SU-DHL-6 (cell line): ENCODE measurements around the gene ACTN3.
"Not testable (repeated sequence)": the region's sequence is repeated elsewhere in the genome, so short reads cannot be mapped to it uniquely, and the experiment has no call there.

Experiments
- H2AFZ ChIP-seq: fragments of 200-600 bp; sonication (generic); 2 replicates; pipeline ENCODE4 v1.6.1; 2014; ENCODE audit warnings: low read depth, mild to moderate bottlenecking, moderate library complexity, mixed read lengths, antibody characterized with exemption, low read length; ENCODE audit not compliant: severe bottlenecking
- H3F3A ChIP-seq: fragments of 200-600 bp; shearing (Covaris generic); 2 replicates; pipeline ENCODE4 v1.6.0; 2016; ENCODE audit warnings: antibody characterized with exemption, mild to moderate bottlenecking; ENCODE audit not compliant: insufficient read depth
- H3K27ac ChIP-seq: fragments of 200-600 bp; sonication (generic); 2 replicates; pipeline ENCODE4 v1.5.1; 2016; ENCODE audit warnings: low read depth, mild to moderate bottlenecking, low read length, moderate library complexity, mixed read lengths
- H3K27me3 ChIP-seq: fragments of 200-600 bp; sonication (generic), shearing (Covaris generic); 2 replicates; pipeline ENCODE4 v1.6.0; 2014; ENCODE audit warnings: mild to moderate bottlenecking, low read length
- H3K36me3 ChIP-seq: fragments of 200-600 bp; sonication (generic); 2 replicates; pipeline ENCODE4 v1.6.1; 2014; ENCODE audit warnings: mild to moderate bottlenecking, low read length, mixed read lengths
- H3K4me2 ChIP-seq: fragments of 300-600, 200-600 bp; shearing (Covaris generic), sonication (generic); 2 replicates; pipeline ENCODE4 v1.6.0; 2014; ENCODE audit warnings: low read length, low read depth, mild to moderate bottlenecking; ENCODE audit not compliant: poor library complexity, severe bottlenecking
- H3K4me3 ChIP-seq: fragments of 200-600 bp; sonication (generic); 2 replicates; pipeline ENCODE4 v1.5.1; 2014; ENCODE audit warnings: antibody characterized with exemption, low read length, mild to moderate bottlenecking, mixed read lengths; ENCODE audit not compliant: insufficient read depth, poor library complexity, severe bottlenecking
- H3K79me2 ChIP-seq: fragments of 200-600 bp; sonication (generic); 2 replicates; pipeline ENCODE4 v1.6.1; 2014; ENCODE audit warnings: mild to moderate bottlenecking, low read length, moderate library complexity; ENCODE audit not compliant: insufficient read depth
- H3K9ac ChIP-seq: fragments of 200-600 bp; sonication (generic); 2 replicates; pipeline ENCODE4 v1.7.0; 2014; ENCODE audit warnings: mild to moderate bottlenecking, low read length
- H3K9me2 ChIP-seq: fragments of 200-600 bp; sonication (generic); replicated peaks from 2 replicates; pipeline ENCODE4 v1.6.1; 2014; ENCODE audit warnings: low read length; ENCODE audit not compliant: insufficient read depth
- H3K9me3 ChIP-seq: fragments of 200-600 bp; sonication (generic); 2 replicates; pipeline ENCODE4 v1.6.1; 2014; ENCODE audit warnings: low read length, mixed read lengths; ENCODE audit not compliant: insufficient read depth
- H4K20me1 ChIP-seq: fragments of 200-600 bp; sonication (generic); 2 replicates; pipeline ENCODE4 v1.6.1; 2014; ENCODE audit warnings: low read depth, mild to moderate bottlenecking, antibody characterized with exemption, low read length, moderate library complexity, mixed read lengths
- EZH2phosphoT487 ChIP-seq: fragments of 200-600 bp; sonication (generic), shearing (Covaris generic); conservative IDR thresholded peaks from 2 replicates; pipeline ENCODE4 v1.6.1; 2018; ENCODE audit warnings: mild to moderate bottlenecking, antibody characterized with exemption, low read length, moderate library complexity, mixed read lengths
- TF ChIP-seq, protein P1 (sequence below): fragments of 200-600 bp; sonication (generic); IDR thresholded peaks from one replicate; pipeline ENCODE4 v1.5.1; 2017; ENCODE audit warnings: antibody characterized with exemption, mild to moderate bottlenecking, low read length, moderate library complexity; ENCODE audit not compliant: insufficient read depth, poor library complexity, severe bottlenecking

The ACTN3 gene

DNA sequence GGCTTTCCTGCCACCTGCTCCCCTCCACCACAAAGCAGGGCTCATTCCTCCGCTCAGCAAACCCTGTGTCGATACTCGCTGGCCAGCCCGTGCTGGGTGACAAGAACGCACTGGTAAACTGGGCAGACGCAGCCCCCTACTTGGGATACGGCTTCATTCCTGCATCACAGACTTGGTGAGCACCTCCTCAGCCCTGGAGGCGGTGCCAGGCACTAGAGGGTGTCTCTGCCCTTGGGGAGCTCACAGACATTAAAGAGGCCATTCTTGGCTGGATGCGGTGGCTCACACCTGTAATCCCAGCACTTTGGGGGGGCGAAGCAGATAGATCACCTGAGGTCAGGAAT lies 6.9 kb upstream of the ACTN3 start:
- H3K27me3 ChIP-seq: no peaks in the 10 kb centered on the region
- no peak overlapping the region for H3K9ac ChIP-seq
- peaks cover 9% of the 10 kb centered on the region for H3F3A ChIP-seq
- no peaks in the 10 kb centered on the region for H3K79me2 ChIP-seq
- H3K4me3 ChIP-seq: no peak overlapping the region
- H3K9me2 ChIP-seq: no peaks in the 10 kb centered on the region
- no peaks in the 10 kb centered on the region for H3K9me3 ChIP-seq
- no peaks in the 10 kb centered on the region for H3K36me3 ChIP-seq
- H2AFZ ChIP-seq: no peak overlapping the region
- H3K27ac ChIP-seq: no peak overlapping the region
- H4K20me1 ChIP-seq: no peaks in the 10 kb centered on the region
- H3K4me2 ChIP-seq: no peak overlapping the region
- TF ChIP-seq, protein P1, sequence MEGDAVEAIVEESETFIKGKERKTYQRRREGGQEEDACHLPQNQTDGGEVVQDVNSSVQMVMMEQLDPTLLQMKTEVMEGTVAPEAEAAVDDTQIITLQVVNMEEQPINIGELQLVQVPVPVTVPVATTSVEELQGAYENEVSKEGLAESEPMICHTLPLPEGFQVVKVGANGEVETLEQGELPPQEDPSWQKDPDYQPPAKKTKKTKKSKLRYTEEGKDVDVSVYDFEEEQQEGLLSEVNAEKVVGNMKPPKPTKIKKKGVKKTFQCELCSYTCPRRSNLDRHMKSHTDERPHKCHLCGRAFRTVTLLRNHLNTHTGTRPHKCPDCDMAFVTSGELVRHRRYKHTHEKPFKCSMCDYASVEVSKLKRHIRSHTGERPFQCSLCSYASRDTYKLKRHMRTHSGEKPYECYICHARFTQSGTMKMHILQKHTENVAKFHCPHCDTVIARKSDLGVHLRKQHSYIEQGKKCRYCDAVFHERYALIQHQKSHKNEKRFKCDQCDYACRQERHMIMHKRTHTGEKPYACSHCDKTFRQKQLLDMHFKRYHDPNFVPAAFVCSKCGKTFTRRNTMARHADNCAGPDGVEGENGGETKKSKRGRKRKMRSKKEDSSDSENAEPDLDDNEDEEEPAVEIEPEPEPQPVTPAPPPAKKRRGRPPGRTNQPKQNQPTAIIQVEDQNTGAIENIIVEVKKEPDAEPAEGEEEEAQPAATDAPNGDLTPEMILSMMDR: no peak
- no peak for TF ChIP-seq EZH2phosphoT487

DNA sequence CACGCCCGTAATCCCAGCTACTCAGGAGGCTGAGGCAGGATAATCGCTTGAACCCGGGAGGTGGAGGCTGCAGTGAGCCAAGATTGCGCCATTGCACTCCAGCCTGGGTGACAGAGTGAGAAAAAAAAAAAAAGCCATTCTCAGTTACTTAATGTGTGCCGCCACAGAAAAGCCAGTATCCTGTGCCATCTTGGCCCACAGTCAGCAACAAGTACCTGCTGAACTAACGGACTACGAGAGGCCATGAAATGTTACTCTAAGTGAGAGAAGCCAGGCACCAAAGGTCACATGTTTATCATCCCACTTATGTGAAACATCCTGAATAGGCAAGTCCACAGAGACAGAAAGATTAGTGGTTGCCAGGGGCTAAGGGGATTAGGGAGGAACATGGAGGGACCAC lies 6.1 kb upstream of the ACTN3 start:
- not testable (repeated sequence) for H3K27me3 ChIP-seq, H2AFZ ChIP-seq, H3K4me3 ChIP-seq, H3K9ac ChIP-seq, H3K4me2 ChIP-seq, H3K9me2 ChIP-seq, H4K20me1 ChIP-seq, H3K9me3 ChIP-seq, H3K36me3 ChIP-seq, H3K79me2 ChIP-seq, H3K27ac ChIP-seq
- H3F3A ChIP-seq: peaks cover 16% of the 10 kb centered on the region

DNA sequence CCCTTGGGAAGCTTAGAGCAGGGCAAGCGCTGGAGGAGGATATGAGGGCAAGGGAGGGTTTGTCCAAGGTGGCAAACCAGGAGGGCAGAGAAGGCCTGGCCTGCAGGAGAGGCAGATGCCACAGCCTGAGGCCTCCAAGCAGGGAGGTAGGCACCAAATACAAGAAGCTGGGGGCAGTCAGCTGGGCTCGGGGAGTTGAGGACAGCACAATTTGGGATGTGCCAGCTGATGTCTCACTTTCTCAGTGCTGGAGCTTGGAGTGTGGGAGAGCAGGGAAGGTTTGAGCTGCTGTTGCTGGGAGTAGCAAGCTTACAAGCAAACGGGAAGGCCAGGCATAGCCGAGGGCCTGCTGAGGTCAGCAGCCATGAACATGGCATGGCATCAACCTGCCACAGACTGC lies 4.8 kb upstream of the ACTN3 start:
- no peaks in the 10 kb centered on the region for H4K20me1 ChIP-seq
- H3K4me2 ChIP-seq: no peak overlapping the region
- H3F3A ChIP-seq: peaks cover 16% of the 10 kb centered on the region
- H3K9ac ChIP-seq: no peak overlapping the region
- no peaks in the 10 kb centered on the region for H3K9me2 ChIP-seq
- H3K9me3 ChIP-seq: no peaks in the 10 kb centered on the region
- H3K4me3 ChIP-seq: no peak overlapping the region
- no peak overlapping the region for H2AFZ ChIP-seq
- H3K36me3 ChIP-seq: no peaks in the 10 kb centered on the region
- H3K79me2 ChIP-seq: no peaks in the 10 kb centered on the region
- H3K27me3 ChIP-seq: no peaks in the 10 kb centered on the region
- no peak overlapping the region for H3K27ac ChIP-seq
- TF ChIP-seq, protein P1: no peak
- TF ChIP-seq EZH2phosphoT487: no peak

DNA sequence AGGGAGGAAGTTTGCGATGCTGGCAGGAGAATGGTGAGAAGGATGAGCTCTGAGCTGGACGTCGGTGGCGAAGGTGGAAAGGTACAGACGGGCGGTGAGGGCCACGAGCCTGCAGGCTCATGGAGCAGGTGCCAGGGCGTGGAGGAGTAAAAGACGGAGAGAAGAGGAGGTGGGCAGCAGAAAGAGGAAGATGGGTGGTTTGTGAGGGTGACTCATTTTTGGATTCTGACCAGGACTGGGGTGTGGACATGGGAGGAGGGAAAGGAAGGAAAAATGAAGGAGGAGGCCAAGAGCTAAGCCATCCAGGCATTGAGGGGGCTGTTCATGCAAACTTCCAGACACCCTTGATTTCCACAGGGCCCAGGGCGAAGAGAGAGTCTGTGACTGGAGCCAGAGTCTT lies 4.3 kb upstream of the ACTN3 start:
- H3F3A ChIP-seq: peaks cover 16% of the 10 kb centered on the region
- no peaks in the 10 kb centered on the region for H3K9me2 ChIP-seq
- H3K36me3 ChIP-seq: no peaks in the 10 kb centered on the region
- no peak overlapping the region for H2AFZ ChIP-seq
- H3K9ac ChIP-seq: no peak overlapping the region
- H3K4me2 ChIP-seq: no peak overlapping the region
- no peaks in the 10 kb centered on the region for H4K20me1 ChIP-seq
- no peaks in the 10 kb centered on the region for H3K79me2 ChIP-seq
- no peaks in the 10 kb centered on the region for H3K27me3 ChIP-seq
- TF ChIP-seq, protein P1: no peak
- TF ChIP-seq EZH2phosphoT487: no peak
- no peaks in the 10 kb centered on the region for H3K9me3 ChIP-seq
- H3K4me3 ChIP-seq: no peak overlapping the region
- H3K27ac ChIP-seq: no peak overlapping the region
